ENCODE measurements around the gene CTIF. TPM values are rescaled to one million over a fixed set of nuclear protein-coding genes. Genes with fewer than 3 reads are reported as not detected.

Gene CTIF
- total RNA-seq, 2 experiments from 2014 or later, result 0.06 to 0.38 TPM

- no peak overlapping the region for H3K27ac ChIP-seq (ENCODE audit: low read depth, low read length, poor library complexity, severe bottlenecking)
- intact Hi-C loops (cut with micrococcal nuclease; ENCODE audit: unreplicated experiment), result no loop called here
- ChIA-PET CTCF (ENCODE audit: unreplicated experiment) (no interaction called here), POLR2A (no interaction called here)
- no peaks in the 10 kb centered on the region for H4K20me1 ChIP-seq (ENCODE audit: insufficient read depth, low read length)
- no peaks in the 10 kb centered on the region for H3K9me3 ChIP-seq (ENCODE audit: low read length)
- H3K79me2 ChIP-seq (ENCODE audit: insufficient read depth, low read depth, low read length), result no peaks in the 10 kb centered on the region
- H3K36me3 ChIP-seq (ENCODE audit: insufficient read depth, low read length), result no peaks in the 10 kb centered on the region
- no peak for TF ChIP-seq CTCF (conservative IDR thresholded peaks at IDR 0.05; ENCODE audit: low read length)
- no peak for TF ChIP-seq EZH2phosphoT487 (IDR thresholded peaks at IDR 0.05; ENCODE audit: borderline replicate concordance, low read depth, low read length)
- no peak overlapping the region for H3K4me3 ChIP-seq (ENCODE audit: low read depth, low read length, poor library complexity, severe bottlenecking)
- no peak for DNase-seq (ENCODE audit: low spot score)
- H3K4me2 ChIP-seq (ENCODE audit: low read length), result no peak overlapping the region
- H2AFZ ChIP-seq (ENCODE audit: low read length), result no peak overlapping the region
- no peaks in the 10 kb centered on the region for H3K4me1 ChIP-seq (ENCODE audit: insufficient read depth, low read length, poor library complexity, severe bottlenecking)
- no TSS peak for BruUV-seq (replicated peaks)
- no peaks in the 10 kb centered on the region for H3K9me2 ChIP-seq (ENCODE audit: insufficient read depth, low read length)
Measured at GRCh38 chr18:48577478-48578190, 38.8 kb downstream of the CTIF start.

- no peak overlapping the region for H3K4me2 ChIP-seq (ENCODE audit: low read length)
- H2AFZ ChIP-seq (ENCODE audit: low read length), result no peak overlapping the region
- intact Hi-C loops (cut with micrococcal nuclease; ENCODE audit: unreplicated experiment), result no loop called here
- no peaks in the 10 kb centered on the region for H3K9me2 ChIP-seq (ENCODE audit: insufficient read depth, low read length)
- no peaks in the 10 kb centered on the region for H3K9me3 ChIP-seq (ENCODE audit: low read length)
- no TSS peak for BruUV-seq (replicated peaks)
- H3K27ac ChIP-seq (ENCODE audit: low read depth, low read length, poor library complexity, severe bottlenecking), result no peak overlapping the region
- no peaks in the 10 kb centered on the region for H4K20me1 ChIP-seq (ENCODE audit: insufficient read depth, low read length)
- H3K36me3 ChIP-seq (ENCODE audit: insufficient read depth, low read length), result no peaks in the 10 kb centered on the region
- TF ChIP-seq EZH2phosphoT487 (IDR thresholded peaks at IDR 0.05; ENCODE audit: borderline replicate concordance, low read depth, low read length) (no peak), CTCF (conservative IDR thresholded peaks at IDR 0.05; ENCODE audit: low read length) (no peak)
- ChIA-PET POLR2A (no interaction called here), CTCF (ENCODE audit: unreplicated experiment) (no interaction called here)
- DNase-seq (ENCODE audit: low spot score), result no peak
- no peaks in the 10 kb centered on the region for H3K79me2 ChIP-seq (ENCODE audit: insufficient read depth, low read depth, low read length)
- no peaks in the 10 kb centered on the region for H3K4me1 ChIP-seq (ENCODE audit: insufficient read depth, low read length, poor library complexity, severe bottlenecking)
- H3K4me3 ChIP-seq (ENCODE audit: low read depth, low read length, poor library complexity, severe bottlenecking), result no peak overlapping the region
Measured at GRCh38 chr18:48578289-48578688, 39.5 kb downstream of the CTIF start.

GRCh38 chr18:48580066-48580465, 41.2 kb downstream of the CTIF start:
- H3K4me2 ChIP-seq (ENCODE audit: low read length), result no peak overlapping the region
- no peaks in the 10 kb centered on the region for H3K4me1 ChIP-seq (ENCODE audit: insufficient read depth, low read length, poor library complexity, severe bottlenecking)
- H3K9me2 ChIP-seq (ENCODE audit: insufficient read depth, low read length), result no peaks in the 10 kb centered on the region
- no peak overlapping the region for H2AFZ ChIP-seq (ENCODE audit: low read length)
- no peaks in the 10 kb centered on the region for H4K20me1 ChIP-seq (ENCODE audit: insufficient read depth, low read length)
- H3K9me3 ChIP-seq (ENCODE audit: low read length), result no peaks in the 10 kb centered on the region
- no TSS peak for BruUV-seq (replicated peaks)
- H3K27ac ChIP-seq (ENCODE audit: low read depth, low read length, poor library complexity, severe bottlenecking), result no peak overlapping the region
- CTCF ChIA-PET (ENCODE audit: unreplicated experiment), result no interaction called here
- intact Hi-C loops (cut with micrococcal nuclease; ENCODE audit: unreplicated experiment), result no loop called here
- H3K4me3 ChIP-seq (ENCODE audit: low read depth, low read length, poor library complexity, severe bottlenecking), result no peak overlapping the region
- POLR2A ChIA-PET, result no interaction called here
- TF ChIP-seq CTCF (conservative IDR thresholded peaks at IDR 0.05; ENCODE audit: low read length) (no peak), EZH2phosphoT487 (IDR thresholded peaks at IDR 0.05; ENCODE audit: borderline replicate concordance, low read depth, low read length) (no peak)
- no peak for DNase-seq (ENCODE audit: low spot score)
- no peaks in the 10 kb centered on the region for H3K36me3 ChIP-seq (ENCODE audit: insufficient read depth, low read length)
- H3K79me2 ChIP-seq (ENCODE audit: insufficient read depth, low read depth, low read length), result no peaks in the 10 kb centered on the region

All from OCI-LY7 (cell line).